Measurements from ENCODE around the gene EPN3. TPM values are rescaled to one million over a fixed set of nuclear protein-coding genes. Genes with fewer than 3 reads are reported as not detected.

EPN3 gene
- total RNA-seq, 3 donors from 2014 or later = 16.2 to 40.0 (median 27.4) TPM

GRCh38 chr17:50560931-50561745 is 28.6 kb downstream of the EPN3 start:
- no peak for ATAC-seq
- H3K4me1 ChIP-seq (ENCODE audit: low read depth) = peaks cover 30% of the 10 kb centered on the region

GRCh38 chr17:50561746-50562141 is 29.2 kb downstream of the EPN3 start:
- H3K36me3 ChIP-seq (ENCODE audit: low read depth) = no peaks in the 10 kb centered on the region
- intact Hi-C loops (cut with DNase I, micrococcal nuclease) = no loop called here
- no peaks in the 10 kb centered on the region for H3K9me3 ChIP-seq
- ATAC-seq (no peak), DNase-seq (no peak)
- TF ChIP-seq CTCF (IDR thresholded peaks at IDR 0.05) = no peak
- H3K4me1 ChIP-seq (ENCODE audit: low read depth) = peaks cover 30% of the 10 kb centered on the region
- no peak overlapping the region for H3K4me3 ChIP-seq

More at GRCh38 chr17:50560931-50561745, 28.6 kb downstream of the EPN3 start:
- TF ChIP-seq CTCF (IDR thresholded peaks at IDR 0.05) = no peak
- H3K36me3 ChIP-seq (ENCODE audit: low read depth) = no peaks in the 10 kb centered on the region
- H3K9me3 ChIP-seq = no peaks in the 10 kb centered on the region
- intact Hi-C loops (cut with DNase I, micrococcal nuclease) = no loop called here
- no peak for DNase-seq
- H3K4me3 ChIP-seq = no peak overlapping the region

- no peaks in the 10 kb centered on the region for H3K36me3 ChIP-seq (ENCODE audit: low read depth)
- H3K9me3 ChIP-seq = no peaks in the 10 kb centered on the region
- ATAC-seq (no peak), DNase-seq (no peak)
- intact Hi-C loops (cut with DNase I, micrococcal nuclease) = no loop called here
- no peak for TF ChIP-seq CTCF (IDR thresholded peaks at IDR 0.05)
- H3K4me1 ChIP-seq (ENCODE audit: low read depth) = peaks cover 28% of the 10 kb centered on the region
- no peak overlapping the region for H3K4me3 ChIP-seq
These were observed 29.9 kb downstream of the EPN3 start for GRCh38 chr17:50562242-50563091.

- H3K9me3 ChIP-seq = no peaks in the 10 kb centered on the region
- H3K4me1 ChIP-seq (ENCODE audit: low read depth) = peaks cover 28% of the 10 kb centered on the region
- intact Hi-C loops (cut with DNase I, micrococcal nuclease) = no loop called here
- no peaks in the 10 kb centered on the region for H3K36me3 ChIP-seq (ENCODE audit: low read depth)
- H3K4me3 ChIP-seq = no peak overlapping the region
- TF ChIP-seq CTCF (IDR thresholded peaks at IDR 0.05) = no peak
- no peak for DNase-seq
- no peak for ATAC-seq
These were observed 30.6 kb downstream of the EPN3 start for GRCh38 chr17:50563092-50563511.

GRCh38 chr17:50564916-50565315 is 32.4 kb downstream of the EPN3 start:
- no peak overlapping the region for H3K4me3 ChIP-seq
- DNase-seq = peak; percentile 49 to 70 (median 56)
- peak; percentile 28 for ATAC-seq

More at GRCh38 chr17:50564916-50565315, 32.4 kb downstream of the EPN3 start:
- Histone ChIP-seq H3K9me3 (no peaks in the 10 kb centered on the region), H3K4me1 (ENCODE audit: low read depth) (peaks cover 16% of the 10 kb centered on the region), H3K36me3 (ENCODE audit: low read depth) (no peaks in the 10 kb centered on the region)
- intact Hi-C loops (cut with DNase I, micrococcal nuclease) = no loop called here
- no peak for TF ChIP-seq CTCF (IDR thresholded peaks at IDR 0.05)

Data from mucosa of descending colon (tissue), 3 donors.